ENCODE results near the gene OSGIN1.

The OSGIN1 gene

GRCh38 chr16:83952940-83953795, at the start of gene OSGIN1:
Gene OSGIN1, plus strand, starts transcription at chr16:83953240. Its CDS starts 4,432 bp downstream, at chr16:83957672.
- peak; percentile 68 for DNase-seq

GRCh38 chr16:83903751-83904150, 49.3 kb upstream of the OSGIN1 start:
- DNase-seq, result peak; percentile 69

GRCh38 chr16:83906683-83907082, 46.4 kb upstream of the OSGIN1 start:
- DNase-seq, result no peak

- no peak for DNase-seq
Observed at GRCh38 chr16:83907111-83907510, 45.9 kb upstream of the OSGIN1 start.

GRCh38 chr16:83907631-83908250, 45.3 kb upstream of the OSGIN1 start:
- DNase-seq, result no peak

- DNase-seq, result no peak
Observed at GRCh38 chr16:83908798-83909197, 44.2 kb upstream of the OSGIN1 start.

GRCh38 chr16:83911290-83911689, 41.8 kb upstream of the OSGIN1 start:
- no peak for DNase-seq

GRCh38 chr16:83912519-83913244, 40.4 kb upstream of the OSGIN1 start:
- DNase-seq, result no peak

GRCh38 chr16:83913245-83913633, 39.8 kb upstream of the OSGIN1 start:
- DNase-seq, result no peak

GRCh38 chr16:83914091-83914710, 38.8 kb upstream of the OSGIN1 start:
- DNase-seq, result no peak

- no peak for DNase-seq
Observed at GRCh38 chr16:83915081-83915480, 38.0 kb upstream of the OSGIN1 start.

GRCh38 chr16:83915491-83915890, 37.5 kb upstream of the OSGIN1 start:
- no peak for DNase-seq

GRCh38 chr16:83917152-83918120, 35.6 kb upstream of the OSGIN1 start:
- DNase-seq, result no peak

- no peak for DNase-seq
Observed at GRCh38 chr16:83920894-83921491, 32.0 kb upstream of the OSGIN1 start.

GRCh38 chr16:83923581-83924365, 29.3 kb upstream of the OSGIN1 start:
- no peak for DNase-seq

- no peak for DNase-seq
Observed at GRCh38 chr16:83924686-83925085, 28.4 kb upstream of the OSGIN1 start.

- DNase-seq, result no peak
Observed at GRCh38 chr16:83925095-83925905, 27.7 kb upstream of the OSGIN1 start.

GRCh38 chr16:83925957-83926725, 26.9 kb upstream of the OSGIN1 start:
- DNase-seq, result no peak

Data from NCI-H2171 (cell line).